Tibial artery (tissue), 4 donors: ENCODE data around the gene MFSD2A.

Source experiments
- DNase-seq, 2 donors: peaks; one replicate each; pipeline ENCODE4 v3.0.0-alpha.2; 2019
- H3K27ac ChIP-seq, 2 donors: fragments of 200-600 bp; sonication (generic) in 1 of 2; 1 replicate in 1 of 2; 2 replicates in 1 of 2; pipeline ENCODE4 v1.5.1; 2018 to 2019; ENCODE audit warnings: mild to moderate bottlenecking in 1 of 2
- H3K27me3 ChIP-seq, 2 donors: fragments of 200-600 bp; sonication (generic) in 1 of 2; one replicate each; pipeline versions ENCODE4 v1.5.1 to v1.6.0; 2016 to 2019
- H3K36me3 ChIP-seq, 3 donors: fragments of 200-600 bp; sonication (generic) in 2 of 3; one replicate each; pipeline ENCODE4 v1.5.1; 2016 to 2019; ENCODE audit warnings: mild to moderate bottlenecking in 2 of 3
- H3K4me1 ChIP-seq, 4 donors: fragments of 200-600 bp; sonication (generic) in 2 of 4; 1 replicate in 3 of 4; 2 replicates in 1 of 4; pipeline ENCODE4 v1.5.1; 2016 to 2019
- H3K4me3 ChIP-seq, 2 donors: fragments of 200-600 bp; sonication (generic) in 1 of 2; 1 replicate in 1 of 2; 2 replicates in 1 of 2; pipeline ENCODE4 v1.5.1; 2018 to 2019; ENCODE audit warnings: mild to moderate bottlenecking in 2 of 2
- H3K9me3 ChIP-seq, 3 donors: fragments of 200-600 bp; sonication (generic) in 1 of 3; one replicate each; pipeline ENCODE4 v1.5.1; 2016 to 2019
- intact Hi-C: fragments of 100-400 bp; cut with DNase I; formaldehyde crosslinking; loops from one replicate; pipeline ENCODE4 v1.15.0; 2023; ENCODE audit warnings: low total_unique reads
- TF ChIP-seq, protein P1 (sequence below), 2 experiments: fragments of 200-600 bp in 1 of 2; fragments of 450-650 bp in 1 of 2; IDR thresholded peaks; one replicate each; pipeline ENCODE4 v1.5.1; 2017 to 2019; ENCODE audit warnings: antibody characterized with exemption in 2 of 2, mild to moderate bottlenecking in 1 of 2, moderate library complexity in 1 of 2

MFSD2A gene

DNA sequence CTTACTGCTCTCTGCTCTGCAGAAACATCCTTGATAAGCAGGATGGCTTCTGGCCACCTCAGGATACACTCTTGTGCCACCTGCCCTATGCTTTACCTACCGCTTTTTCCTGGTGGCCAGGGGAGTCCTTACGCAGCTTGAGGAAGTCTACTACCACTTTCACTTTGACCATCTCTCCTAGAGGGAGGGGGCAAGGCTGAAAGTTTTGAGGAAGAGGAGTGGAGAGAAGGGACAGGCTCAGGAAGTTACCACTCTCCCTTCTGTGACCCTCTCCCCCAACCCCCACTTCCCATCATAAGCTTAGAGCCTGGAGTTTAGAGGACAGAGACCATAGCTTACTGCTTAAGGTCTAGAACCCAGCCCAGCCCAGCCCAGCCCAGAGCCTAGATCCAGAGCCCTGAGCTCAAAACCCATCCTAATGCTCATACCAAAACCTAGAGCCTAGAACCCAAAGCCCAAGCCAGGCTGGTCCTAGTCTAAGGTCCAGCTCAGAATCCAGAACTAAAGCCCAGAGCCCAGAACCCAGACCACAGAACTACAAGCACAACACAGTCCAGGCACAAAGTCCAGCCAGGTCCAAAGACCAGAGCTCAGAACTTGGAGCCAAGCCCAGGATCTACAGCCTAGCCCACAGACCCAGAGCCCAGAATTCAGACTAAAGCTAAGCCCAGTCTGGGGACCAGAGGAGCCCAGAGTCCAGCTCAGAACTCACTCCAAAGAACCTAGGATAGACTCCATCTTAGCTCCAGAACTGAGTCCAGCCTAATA lies 18.0 kb upstream of the MFSD2A start:
- TF ChIP-seq, protein P1, sequence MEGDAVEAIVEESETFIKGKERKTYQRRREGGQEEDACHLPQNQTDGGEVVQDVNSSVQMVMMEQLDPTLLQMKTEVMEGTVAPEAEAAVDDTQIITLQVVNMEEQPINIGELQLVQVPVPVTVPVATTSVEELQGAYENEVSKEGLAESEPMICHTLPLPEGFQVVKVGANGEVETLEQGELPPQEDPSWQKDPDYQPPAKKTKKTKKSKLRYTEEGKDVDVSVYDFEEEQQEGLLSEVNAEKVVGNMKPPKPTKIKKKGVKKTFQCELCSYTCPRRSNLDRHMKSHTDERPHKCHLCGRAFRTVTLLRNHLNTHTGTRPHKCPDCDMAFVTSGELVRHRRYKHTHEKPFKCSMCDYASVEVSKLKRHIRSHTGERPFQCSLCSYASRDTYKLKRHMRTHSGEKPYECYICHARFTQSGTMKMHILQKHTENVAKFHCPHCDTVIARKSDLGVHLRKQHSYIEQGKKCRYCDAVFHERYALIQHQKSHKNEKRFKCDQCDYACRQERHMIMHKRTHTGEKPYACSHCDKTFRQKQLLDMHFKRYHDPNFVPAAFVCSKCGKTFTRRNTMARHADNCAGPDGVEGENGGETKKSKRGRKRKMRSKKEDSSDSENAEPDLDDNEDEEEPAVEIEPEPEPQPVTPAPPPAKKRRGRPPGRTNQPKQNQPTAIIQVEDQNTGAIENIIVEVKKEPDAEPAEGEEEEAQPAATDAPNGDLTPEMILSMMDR (IDR thresholded peaks at IDR 0.05): no peak
- intact Hi-C loops: no loop called here
- H3K4me1 ChIP-seq: peaks cover 0 to 8% (median 0%) of the 10 kb centered on the region in 4 donors
- peaks cover 0 to 8% of the 10 kb centered on the region in 2 donors for H3K27me3 ChIP-seq
- DNase-seq: peak in 1 of 2 donors; percentile 25
- no peak overlapping the region for H3K4me3 ChIP-seq
- H3K9me3 ChIP-seq: no peaks in the 10 kb centered on the region
- no peaks in the 10 kb centered on the region for H3K36me3 ChIP-seq
- H3K27ac ChIP-seq: no peak overlapping the region

DNA sequence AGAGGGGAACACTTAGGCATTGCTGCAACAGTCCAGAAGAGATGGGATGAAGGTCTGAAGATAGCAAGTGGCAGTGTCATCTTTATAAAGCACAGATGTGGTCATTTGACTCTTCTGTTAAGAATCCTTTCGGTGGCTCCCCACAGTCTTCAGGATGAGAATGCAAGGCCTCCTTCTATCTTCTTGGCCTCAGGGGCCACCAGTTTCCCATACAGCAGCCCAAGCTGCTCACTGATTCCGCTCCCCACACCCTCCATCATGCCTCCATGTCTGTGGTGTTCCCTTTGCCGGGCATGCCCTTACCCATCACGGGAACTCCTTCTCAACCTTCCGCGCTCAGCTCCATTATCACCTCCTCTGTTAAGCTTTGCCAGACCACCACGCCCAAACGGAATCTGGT lies 16.1 kb upstream of the MFSD2A start:
- Histone ChIP-seq H3K4me1 (peaks cover 0 to 3% (median 0%) of the 10 kb centered on the region in 4 donors), H3K4me3 (no peak overlapping the region)
- TF ChIP-seq, protein P1 (IDR thresholded peaks at IDR 0.05): no peak

DNA sequence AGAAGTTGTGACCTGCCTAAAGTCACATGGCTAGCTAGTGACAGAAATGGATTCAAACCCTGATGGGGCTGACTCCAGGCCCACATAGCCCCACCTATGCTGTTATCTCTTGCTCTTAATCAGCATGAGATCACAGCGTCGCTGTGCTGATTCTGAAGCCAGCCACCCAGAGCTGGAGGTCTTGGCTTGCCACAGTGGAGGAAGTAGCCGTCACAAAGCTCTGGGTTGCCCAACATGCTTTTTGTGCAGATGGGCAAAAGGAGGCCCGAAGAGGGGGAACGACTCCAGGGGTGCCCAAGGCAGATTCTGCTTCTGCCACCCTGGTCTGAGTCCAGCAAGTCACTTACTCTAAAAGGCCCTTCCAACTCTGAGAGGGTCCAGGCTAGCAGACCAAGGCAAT lies 14.7 kb upstream of the MFSD2A start:
- no peaks in the 10 kb centered on the region for H3K36me3 ChIP-seq
- H3K4me1 ChIP-seq: no peaks in the 10 kb centered on the region
- intact Hi-C loops: no loop called here
- H3K4me3 ChIP-seq: no peak overlapping the region
- H3K27ac ChIP-seq: no peak overlapping the region
- peak; percentile 37 to 69 for DNase-seq
- H3K9me3 ChIP-seq: no peaks in the 10 kb centered on the region
- H3K27me3 ChIP-seq: peaks cover 0 to 7% of the 10 kb centered on the region in 2 donors
- TF ChIP-seq, protein P1 (IDR thresholded peaks at IDR 0.05): no peak

More for the DNA sequence above, 16.1 kb upstream of the MFSD2A start:
- no peaks in the 10 kb centered on the region for H3K9me3 ChIP-seq
- no peak for DNase-seq
- no peak overlapping the region for H3K27ac ChIP-seq
- H3K27me3 ChIP-seq: peaks cover 0 to 8% of the 10 kb centered on the region in 2 donors
- H3K36me3 ChIP-seq: no peaks in the 10 kb centered on the region
- intact Hi-C loops: no loop called here

- no peak overlapping the region for H3K27ac ChIP-seq
- intact Hi-C loops: no loop called here
- H3K9me3 ChIP-seq: no peaks in the 10 kb centered on the region
- DNase-seq: no peak
- peaks cover 0 to 11% of the 10 kb centered on the region in 2 donors for H3K27me3 ChIP-seq
- H3K4me1 ChIP-seq: no peaks in the 10 kb centered on the region
- TF ChIP-seq, protein P1 (IDR thresholded peaks at IDR 0.05): no peak
- no peak overlapping the region for H3K4me3 ChIP-seq
- H3K36me3 ChIP-seq: no peaks in the 10 kb centered on the region
These were observed 13.7 kb upstream of the MFSD2A start for GRCh38 chr1:39940980-39941871.

DNA sequence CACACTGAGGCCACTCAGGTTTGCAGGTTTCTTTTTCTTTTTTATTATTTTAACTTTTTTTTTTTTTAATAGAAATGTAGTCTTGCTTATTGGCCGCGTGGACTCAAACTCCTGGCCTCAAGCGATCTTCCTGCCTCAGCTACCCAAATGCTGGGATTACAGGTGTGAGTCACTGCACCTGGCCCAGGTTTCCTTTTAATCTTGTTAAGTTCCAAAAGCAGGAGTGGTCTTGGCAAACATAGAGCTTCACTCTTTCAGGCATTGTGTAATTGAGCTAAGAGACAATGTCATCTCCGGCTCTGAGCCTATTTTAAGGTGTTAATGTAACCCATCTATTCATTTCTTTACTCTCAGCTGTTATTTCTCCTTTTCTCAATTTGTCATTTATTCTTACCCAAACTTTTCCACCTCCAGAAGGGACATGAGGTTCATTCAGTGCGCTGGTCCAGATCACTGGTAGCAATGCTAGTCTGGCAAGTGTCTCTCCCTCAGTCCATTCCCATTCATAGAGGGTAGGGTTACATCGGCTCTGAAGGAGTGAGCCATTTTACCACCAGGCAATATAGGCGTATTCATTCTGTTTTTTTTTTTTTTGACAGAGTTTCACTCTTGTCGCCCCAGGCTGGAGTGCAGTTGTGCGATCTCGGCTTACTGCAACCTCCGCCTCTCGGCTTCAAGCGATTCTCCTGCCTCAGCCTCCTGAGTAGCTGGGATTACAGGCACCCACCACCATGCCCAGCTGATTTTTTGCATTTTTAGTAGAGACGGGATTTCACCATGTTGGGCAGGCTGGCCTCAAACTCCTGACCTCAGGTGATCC lies 11.3 kb upstream of the MFSD2A start:
- DNase-seq: no peak
- TF ChIP-seq, protein P1 (IDR thresholded peaks at IDR 0.05): no peak
- no peak overlapping the region for H3K4me3 ChIP-seq
- peaks cover 0 to 17% of the 10 kb centered on the region in 2 donors for H3K27me3 ChIP-seq
- no peaks in the 10 kb centered on the region for H3K4me1 ChIP-seq
- H3K27ac ChIP-seq: no peak overlapping the region
- H3K36me3 ChIP-seq: no peaks in the 10 kb centered on the region
- no peaks in the 10 kb centered on the region for H3K9me3 ChIP-seq
- intact Hi-C loops: no loop called here
